ENCODE results near the gene COG8.

DNA sequence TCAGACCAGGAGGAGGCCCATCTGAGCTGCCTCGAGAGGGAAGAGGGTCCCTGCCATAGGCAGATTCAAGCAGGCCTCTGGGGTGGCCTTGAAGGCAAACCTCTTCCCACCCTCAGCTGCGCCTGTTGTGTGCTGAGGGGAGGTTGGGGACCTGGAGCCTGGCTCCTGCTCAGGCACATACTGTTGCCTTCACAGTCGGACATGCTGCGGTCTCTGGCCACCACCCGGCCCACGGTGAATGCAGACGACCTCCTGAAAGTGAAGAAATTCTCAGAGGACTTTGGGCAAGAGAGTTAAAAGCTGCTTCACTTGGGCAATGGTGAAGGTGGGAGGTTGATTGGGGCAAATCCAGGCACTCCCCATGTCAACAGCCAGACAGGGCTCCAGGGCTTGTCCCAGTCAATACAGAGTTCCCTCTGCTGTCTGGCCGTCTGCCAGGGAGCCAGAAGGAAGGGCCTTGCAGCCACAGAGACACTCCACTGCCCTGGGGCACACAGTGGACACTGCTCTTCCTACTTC lies 15.3 kb downstream of the COG8 start:
- no peak for TF ChIP-seq POLR2AphosphoS5 (IDR thresholded peaks at IDR 0.05; ENCODE audit: insufficient read depth in 1 of 2, low read depth in 1 of 2)
- TF ChIP-seq, protein P1, sequence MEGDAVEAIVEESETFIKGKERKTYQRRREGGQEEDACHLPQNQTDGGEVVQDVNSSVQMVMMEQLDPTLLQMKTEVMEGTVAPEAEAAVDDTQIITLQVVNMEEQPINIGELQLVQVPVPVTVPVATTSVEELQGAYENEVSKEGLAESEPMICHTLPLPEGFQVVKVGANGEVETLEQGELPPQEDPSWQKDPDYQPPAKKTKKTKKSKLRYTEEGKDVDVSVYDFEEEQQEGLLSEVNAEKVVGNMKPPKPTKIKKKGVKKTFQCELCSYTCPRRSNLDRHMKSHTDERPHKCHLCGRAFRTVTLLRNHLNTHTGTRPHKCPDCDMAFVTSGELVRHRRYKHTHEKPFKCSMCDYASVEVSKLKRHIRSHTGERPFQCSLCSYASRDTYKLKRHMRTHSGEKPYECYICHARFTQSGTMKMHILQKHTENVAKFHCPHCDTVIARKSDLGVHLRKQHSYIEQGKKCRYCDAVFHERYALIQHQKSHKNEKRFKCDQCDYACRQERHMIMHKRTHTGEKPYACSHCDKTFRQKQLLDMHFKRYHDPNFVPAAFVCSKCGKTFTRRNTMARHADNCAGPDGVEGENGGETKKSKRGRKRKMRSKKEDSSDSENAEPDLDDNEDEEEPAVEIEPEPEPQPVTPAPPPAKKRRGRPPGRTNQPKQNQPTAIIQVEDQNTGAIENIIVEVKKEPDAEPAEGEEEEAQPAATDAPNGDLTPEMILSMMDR (IDR thresholded peaks at IDR 0.05): no peak

Measured in vagina (tissue), 2 donors.